Activated CD4-positive, alpha-beta memory T cell treated with anti-CD3 and anti-CD28 coated beads for 36 hours (primary cell): ENCODE results near the gene PAIP2B. TPM values are rescaled to one million over a fixed set of nuclear protein-coding genes. Genes with fewer than 3 reads are reported as not detected.
"Not testable (repeated sequence)": the region's sequence is repeated elsewhere in the genome, so short reads cannot be mapped to it uniquely, and the experiment has no call there.

Experiments
- CTCF ChIA-PET: fragments of 350-600 bp; sonication (Branson Sonifier 250); formaldehyde crosslinking; loops from one replicate; lab custom pipeline; 2021; ENCODE audit warnings: antibody characterized with exemption, inconsistent platforms; lab: Charles Lee
- POLR2A ChIA-PET: fragments of 350-600 bp; sonication (Branson Sonifier 250); formaldehyde crosslinking; loops from one replicate; lab custom pipeline; 2021; ENCODE audit warnings: antibody characterized with exemption; lab: Charles Lee
- DNase-seq: peaks from one replicate; pipeline ENCODE4 v3.0.0-alpha.2; 2020
- H3K27ac Mint-ChIP-seq: one replicate; pipeline ENCODE4 v1.8.0; 2021; ENCODE audit warnings: mixed read lengths
- H3K27me3 Mint-ChIP-seq: one replicate; pipeline ENCODE4 v1.8.0; 2021; ENCODE audit warnings: mixed read lengths
- H3K36me3 Mint-ChIP-seq: one replicate; pipeline ENCODE4 v1.8.0; 2021; ENCODE audit warnings: mixed read lengths
- H3K4me1 Mint-ChIP-seq: one replicate; pipeline ENCODE4 v1.8.0; 2021; ENCODE audit warnings: low read depth, mixed read lengths
- H3K4me3 Mint-ChIP-seq: one replicate; pipeline ENCODE4 v1.8.0; 2021; ENCODE audit warnings: mild to moderate bottlenecking, mixed read lengths
- H3K9me3 Mint-ChIP-seq: one replicate; pipeline ENCODE4 v1.8.0; 2021; ENCODE audit warnings: mixed read lengths
- intact Hi-C: fragments of 100-400 bp; cut with micrococcal nuclease; formaldehyde crosslinking; loops from one replicate; pipeline ENCODE4 v1.15.1; 2023
- total RNA-seq, 2 experiments: library from RNA; stranded (reverse); gene quantifications; one replicate each; pipeline ENCODE4 v1.2.3, GENCODE V29; 2021

Gene PAIP2B
- total RNA-seq, 2 experiments from 2014 or later, result 2.2 TPM

DNA sequence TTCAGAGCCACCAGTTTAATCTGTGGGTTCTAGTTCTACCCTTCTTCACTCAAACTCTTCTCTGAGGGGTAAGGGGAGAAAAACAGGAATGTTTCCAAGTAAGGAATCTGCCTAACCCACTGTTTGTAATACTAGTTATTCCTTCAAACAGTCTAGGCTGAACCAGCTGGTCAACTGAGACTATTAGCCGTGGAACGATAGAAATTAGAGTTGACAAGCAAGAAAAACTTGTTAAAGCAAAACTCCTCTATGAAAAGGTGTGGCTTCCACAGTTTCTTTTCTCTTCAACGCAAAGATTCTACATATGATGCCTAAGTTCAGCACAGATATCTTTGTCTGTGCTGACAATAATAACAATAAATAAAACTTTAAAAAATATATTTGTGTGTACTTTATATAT, 11.5 kb downstream of the PAIP2B start:
- POLR2A ChIA-PET, result no interaction called here
- Mint-ChIP-seq H3K4me1 (no peaks in the 10 kb centered on the region), H3K27me3 (no peaks in the 10 kb centered on the region), H3K36me3 (no peaks in the 10 kb centered on the region), H3K9me3 (no peaks in the 10 kb centered on the region), H3K4me3 (no peak overlapping the region), H3K27ac (no peak overlapping the region)
- CTCF ChIA-PET, result no interaction called here
- no peak for DNase-seq
- intact Hi-C loops, result no loop called here

DNA sequence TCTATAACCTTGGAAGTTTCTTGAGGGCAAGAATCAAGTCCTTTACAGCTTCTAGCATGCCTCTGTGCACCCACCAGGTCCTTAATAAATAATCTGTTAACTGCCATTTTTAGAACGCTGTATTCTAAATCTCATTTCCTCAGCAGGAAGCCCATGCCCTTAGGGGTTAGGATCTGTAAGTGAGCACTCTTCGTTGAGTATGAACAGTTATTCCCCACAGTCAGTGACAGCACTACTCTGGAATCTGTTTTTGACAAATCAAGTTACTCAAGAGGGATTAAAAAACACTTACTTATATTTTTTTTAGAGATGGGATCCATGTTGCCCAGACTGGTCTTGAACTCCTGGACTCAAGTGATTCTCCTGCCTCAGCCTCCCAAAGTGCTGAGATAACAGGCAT, 14.6 kb downstream of the PAIP2B start:
- DNase-seq, result no peak
- Mint-ChIP-seq H3K27me3 (no peaks in the 10 kb centered on the region), H3K27ac (no peak overlapping the region), H3K9me3 (no peaks in the 10 kb centered on the region), H3K4me1 (no peaks in the 10 kb centered on the region), H3K4me3 (no peak overlapping the region), H3K36me3 (peaks cover 2% of the 10 kb centered on the region)
- CTCF ChIA-PET, result interaction anchor here (0.6 kb wide), 1 partner anchor 26 kb away, joined by 3 read pairs; no protein-coding TSS in a partner anchor
- intact Hi-C loops, result no loop called here
- POLR2A ChIA-PET, result no interaction called here

DNA sequence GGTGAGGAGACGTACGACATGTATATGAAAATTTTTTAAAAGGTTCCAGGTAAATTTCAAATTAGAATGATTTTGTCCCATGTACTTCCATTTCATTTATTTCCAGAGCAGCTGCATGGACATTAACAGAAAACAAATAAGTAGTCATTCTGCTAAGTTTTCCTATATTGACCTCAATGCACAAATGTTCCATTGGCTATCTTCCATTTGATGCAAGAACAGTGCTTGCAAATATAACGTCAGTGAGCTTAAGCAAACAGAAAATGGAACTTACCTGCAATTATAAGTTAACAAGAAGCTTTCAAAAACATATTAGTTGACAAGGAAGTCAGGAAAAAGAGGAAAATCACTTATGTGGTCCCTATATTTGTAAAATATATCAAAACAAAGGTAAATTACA, 16.6 kb downstream of the PAIP2B start:
- Mint-ChIP-seq H3K27me3 (no peaks in the 10 kb centered on the region), H3K9me3 (no peaks in the 10 kb centered on the region), H3K27ac (no peak overlapping the region), H3K36me3 (peaks cover 2% of the 10 kb centered on the region), H3K4me1 (no peaks in the 10 kb centered on the region), H3K4me3 (no peak overlapping the region)
- POLR2A ChIA-PET, result no interaction called here
- intact Hi-C loops, result no loop called here
- no peak for DNase-seq
- CTCF ChIA-PET, result interaction anchor here (0.7 kb wide), 1 partner anchor 89 kb away, joined by 3 read pairs; no protein-coding TSS in a partner anchor

DNA sequence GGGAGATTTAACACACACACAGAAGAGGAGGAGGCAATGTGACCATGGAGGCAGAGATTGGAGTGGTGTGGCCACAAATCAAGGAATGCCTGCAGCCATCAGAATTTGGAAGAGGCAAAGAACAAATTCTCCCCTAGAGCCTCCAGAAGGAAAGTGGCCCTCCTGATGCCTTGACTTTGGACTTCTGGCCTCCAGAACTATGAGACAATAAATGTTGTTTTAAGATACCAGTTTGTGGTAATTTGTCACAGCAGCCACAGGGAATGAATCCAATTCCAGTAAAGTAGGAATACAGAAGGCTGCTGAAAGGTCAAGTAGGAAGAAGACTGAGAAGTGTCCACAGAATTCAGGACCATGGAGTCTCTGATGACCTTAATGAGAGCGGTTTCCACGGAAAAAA, 18.1 kb downstream of the PAIP2B start:
- no peaks in the 10 kb centered on the region for H3K9me3 Mint-ChIP-seq
- no peaks in the 10 kb centered on the region for H3K4me1 Mint-ChIP-seq
- H3K27ac Mint-ChIP-seq, result no peak overlapping the region
- CTCF ChIA-PET, result no interaction called here
- H3K4me3 Mint-ChIP-seq, result no peak overlapping the region
- peaks cover 2% of the 10 kb centered on the region for H3K36me3 Mint-ChIP-seq
- intact Hi-C loops, result no loop called here
- POLR2A ChIA-PET, result no interaction called here
- DNase-seq, result no peak
- no peaks in the 10 kb centered on the region for H3K27me3 Mint-ChIP-seq

DNA sequence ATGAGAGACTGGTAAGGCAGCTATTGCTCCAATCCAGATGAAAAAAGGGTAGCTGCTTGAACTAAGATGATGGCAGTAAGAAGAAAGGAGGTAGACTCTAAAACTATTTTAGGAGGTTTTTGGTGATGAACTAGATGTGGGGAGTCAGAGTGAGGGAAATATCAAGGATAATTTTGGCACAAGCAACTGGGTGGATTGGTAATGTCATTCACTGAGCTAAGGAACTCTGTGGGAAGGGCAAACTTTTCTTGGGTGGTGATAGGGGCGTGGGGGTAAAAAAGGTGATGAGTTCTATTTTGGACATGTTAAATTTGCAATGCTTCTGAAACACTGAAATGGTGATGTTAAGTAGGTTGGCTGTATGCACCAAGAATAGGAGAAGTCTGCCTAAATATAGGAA, 19.3 kb downstream of the PAIP2B start:
- Mint-ChIP-seq H3K9me3 (no peaks in the 10 kb centered on the region), H3K27ac (no peak overlapping the region), H3K36me3 (peaks cover 2% of the 10 kb centered on the region), H3K4me1 (no peaks in the 10 kb centered on the region), H3K27me3 (no peaks in the 10 kb centered on the region), H3K4me3 (no peak overlapping the region)
- ChIA-PET POLR2A (interaction anchor here (0.5 kb wide), 1 partner anchor 1799 kb away, joined by 3 read pairs; no protein-coding TSS in a partner anchor), CTCF (no interaction called here)
- intact Hi-C loops, result no loop called here
- DNase-seq, result no peak

DNA sequence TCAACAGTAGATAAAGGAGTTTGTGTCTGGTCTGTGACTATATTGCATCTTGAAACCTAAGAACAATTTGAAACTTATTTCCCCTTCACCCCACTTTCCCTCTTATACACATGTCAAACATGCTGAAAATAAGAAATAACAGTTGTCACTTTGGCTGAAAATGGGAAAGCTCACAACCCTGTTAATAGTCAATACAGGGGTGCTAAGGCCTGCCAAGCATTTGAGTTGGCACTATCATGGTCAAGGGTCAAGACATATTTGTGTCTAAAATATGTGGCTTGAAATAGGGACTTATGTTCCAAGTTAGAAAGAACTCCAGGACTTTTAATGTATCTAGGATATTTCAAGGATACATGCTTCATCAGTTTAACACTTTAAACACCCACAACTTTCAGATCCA, 20.6 kb downstream of the PAIP2B start:
- DNase-seq, result no peak
- intact Hi-C loops, result no loop called here
- H3K4me1 Mint-ChIP-seq, result no peaks in the 10 kb centered on the region
- ChIA-PET POLR2A (no interaction called here), CTCF (interaction anchor here (1.2 to 1.4 kb wide), 2 partner anchors 49 to 125 kb away, joined by 4 to 5 read pairs; partner anchors contain the start of gene ZNF638)
- H3K9me3 Mint-ChIP-seq, result no peaks in the 10 kb centered on the region
- H3K27ac Mint-ChIP-seq, result no peak overlapping the region
- no peak overlapping the region for H3K4me3 Mint-ChIP-seq
- peaks cover 2% of the 10 kb centered on the region for H3K36me3 Mint-ChIP-seq
- no peaks in the 10 kb centered on the region for H3K27me3 Mint-ChIP-seq

DNA sequence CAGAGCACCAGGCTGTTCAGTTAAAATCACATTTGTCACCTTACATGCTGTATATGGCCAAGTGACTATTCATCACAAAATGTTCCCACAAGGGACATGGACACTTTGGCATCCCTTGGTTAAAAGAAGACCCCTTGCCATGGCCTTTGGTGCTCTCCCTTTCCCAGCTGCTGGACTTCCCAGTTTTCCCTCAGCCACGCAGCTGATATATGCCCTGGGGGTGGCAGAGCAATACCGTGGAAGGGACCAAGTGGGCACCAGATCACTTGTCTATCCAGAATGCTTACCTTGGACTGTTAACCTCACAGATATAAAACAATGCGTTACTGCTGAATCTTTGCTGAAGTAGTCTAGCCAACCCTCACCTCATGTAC, 35.3 kb downstream of the PAIP2B start:
- H3K4me3 Mint-ChIP-seq, result no peak overlapping the region
- H3K27ac Mint-ChIP-seq, result no peak overlapping the region
- H3K36me3 Mint-ChIP-seq, result peaks cover 2% of the 10 kb centered on the region
- no peaks in the 10 kb centered on the region for H3K4me1 Mint-ChIP-seq
- intact Hi-C loops, result no loop called here
- H3K27me3 Mint-ChIP-seq, result no peaks in the 10 kb centered on the region
- CTCF ChIA-PET, result interaction anchor here (0.6 kb wide), 1 partner anchor 870 kb away, joined by 3 read pairs; no protein-coding TSS in a partner anchor
- H3K9me3 Mint-ChIP-seq, result peaks cover 5% of the 10 kb centered on the region
- POLR2A ChIA-PET, result no interaction called here
- no peak for DNase-seq

DNA sequence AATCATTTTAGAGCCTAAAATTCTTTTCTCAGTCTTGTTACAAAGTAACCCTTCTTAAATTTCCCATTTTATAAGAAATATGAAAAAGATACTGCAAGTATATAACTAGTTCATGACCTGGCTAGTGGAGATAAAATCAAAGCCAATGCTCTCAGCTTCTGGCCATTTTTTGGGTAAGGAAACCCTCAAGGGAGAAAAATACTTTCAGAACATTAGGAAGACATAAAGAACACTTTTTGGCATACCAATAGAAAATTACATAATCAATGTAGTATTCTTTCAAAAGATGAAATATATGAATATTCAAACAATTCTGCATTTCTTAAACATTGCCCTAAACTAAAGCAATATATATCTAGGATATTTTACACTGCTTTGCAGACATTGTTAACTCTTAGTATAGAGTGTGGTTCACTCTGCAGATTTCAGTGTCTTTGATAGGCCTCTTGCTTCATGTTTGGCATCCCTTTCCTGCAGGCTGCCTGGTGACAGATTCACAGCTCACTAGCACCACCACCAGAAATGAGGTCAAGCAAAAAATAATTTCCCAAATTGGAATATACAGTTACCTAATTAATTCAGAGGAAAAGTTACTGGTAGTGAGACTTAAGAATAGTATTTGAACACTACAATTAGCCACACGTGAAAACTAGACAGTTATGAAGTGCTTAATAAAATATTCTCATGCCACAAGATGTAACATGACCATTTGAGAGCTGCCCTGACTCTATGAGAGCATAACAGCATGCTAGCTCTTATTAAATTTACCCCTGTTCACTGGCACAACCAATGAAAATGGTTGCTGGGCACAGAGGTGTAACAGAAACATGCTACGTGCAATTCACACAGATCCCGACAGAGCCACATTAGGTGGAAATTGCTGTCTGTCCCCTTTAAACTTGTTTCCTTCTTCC, 36.0 kb downstream of the PAIP2B start:
- POLR2A ChIA-PET, result no interaction called here
- Mint-ChIP-seq H3K27me3 (no peaks in the 10 kb centered on the region), H3K36me3 (no peaks in the 10 kb centered on the region), H3K27ac (no peak overlapping the region), H3K4me3 (no peak overlapping the region), H3K4me1 (no peaks in the 10 kb centered on the region), H3K9me3 (peaks cover under 1% of the 10 kb centered on the region)
- no peak for DNase-seq
- CTCF ChIA-PET, result interaction anchor here (0.6 kb wide), 1 partner anchor 869 kb away, joined by 3 read pairs; no protein-coding TSS in a partner anchor
- intact Hi-C loops, result no loop called here

DNA sequence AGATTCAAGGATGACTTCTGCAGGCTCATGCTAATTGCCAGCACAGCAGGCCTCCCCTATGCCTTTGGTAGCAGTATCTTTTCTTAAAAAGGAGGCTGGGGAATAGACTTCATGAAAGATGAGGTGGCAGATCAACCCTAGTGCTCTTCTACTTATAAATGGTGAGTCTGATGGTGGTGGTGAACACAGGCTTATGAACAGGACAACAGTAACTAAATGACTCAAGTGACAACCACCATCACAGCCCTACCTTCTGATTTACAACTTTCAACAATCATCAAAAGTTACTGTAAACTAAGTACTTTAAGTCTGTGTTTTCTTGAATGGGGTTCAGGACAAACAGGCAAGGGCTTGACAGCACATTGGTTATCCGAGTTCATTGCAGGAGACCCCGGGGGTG, 39.3 kb downstream of the PAIP2B start:
- Mint-ChIP-seq H3K27ac (no peak overlapping the region), H3K27me3 (no peaks in the 10 kb centered on the region), H3K4me3 (no peak overlapping the region), H3K36me3 (no peaks in the 10 kb centered on the region), H3K9me3 (no peaks in the 10 kb centered on the region), H3K4me1 (no peaks in the 10 kb centered on the region)
- intact Hi-C loops, result no loop called here
- no peak for DNase-seq
- ChIA-PET POLR2A (no interaction called here), CTCF (no interaction called here)

DNA sequence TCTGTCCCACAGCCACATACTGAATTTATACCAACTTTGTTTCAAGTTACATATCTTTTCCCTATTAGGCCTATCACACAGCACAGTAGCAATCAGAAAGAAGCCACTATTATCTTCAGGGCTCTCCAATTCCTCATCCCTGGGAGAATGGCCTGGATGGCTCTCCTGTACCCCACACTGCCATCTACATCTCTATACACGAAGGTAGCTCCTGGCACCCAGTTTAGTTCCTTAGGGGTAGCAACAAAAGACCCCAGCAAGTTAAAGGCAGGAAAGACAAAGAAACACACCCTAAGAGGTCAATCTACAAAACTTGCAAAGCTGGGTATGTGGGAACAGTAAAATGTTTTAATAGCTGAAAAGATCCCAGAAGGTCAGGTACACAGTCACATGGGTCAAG, 39.9 kb downstream of the PAIP2B start:
- H3K4me3 Mint-ChIP-seq, result no peak overlapping the region
- ChIA-PET CTCF (interaction anchor here (0.7 to 0.8 kb wide), 2 partner anchors 8 to 86 kb away, joined by 3 to 5 read pairs; no protein-coding TSS in a partner anchor), POLR2A (no interaction called here)
- no peaks in the 10 kb centered on the region for H3K36me3 Mint-ChIP-seq
- H3K4me1 Mint-ChIP-seq, result no peaks in the 10 kb centered on the region
- intact Hi-C loops, result no loop called here
- H3K27ac Mint-ChIP-seq, result no peak overlapping the region
- H3K27me3 Mint-ChIP-seq, result no peaks in the 10 kb centered on the region
- no peaks in the 10 kb centered on the region for H3K9me3 Mint-ChIP-seq
- DNase-seq, result no peak

DNA sequence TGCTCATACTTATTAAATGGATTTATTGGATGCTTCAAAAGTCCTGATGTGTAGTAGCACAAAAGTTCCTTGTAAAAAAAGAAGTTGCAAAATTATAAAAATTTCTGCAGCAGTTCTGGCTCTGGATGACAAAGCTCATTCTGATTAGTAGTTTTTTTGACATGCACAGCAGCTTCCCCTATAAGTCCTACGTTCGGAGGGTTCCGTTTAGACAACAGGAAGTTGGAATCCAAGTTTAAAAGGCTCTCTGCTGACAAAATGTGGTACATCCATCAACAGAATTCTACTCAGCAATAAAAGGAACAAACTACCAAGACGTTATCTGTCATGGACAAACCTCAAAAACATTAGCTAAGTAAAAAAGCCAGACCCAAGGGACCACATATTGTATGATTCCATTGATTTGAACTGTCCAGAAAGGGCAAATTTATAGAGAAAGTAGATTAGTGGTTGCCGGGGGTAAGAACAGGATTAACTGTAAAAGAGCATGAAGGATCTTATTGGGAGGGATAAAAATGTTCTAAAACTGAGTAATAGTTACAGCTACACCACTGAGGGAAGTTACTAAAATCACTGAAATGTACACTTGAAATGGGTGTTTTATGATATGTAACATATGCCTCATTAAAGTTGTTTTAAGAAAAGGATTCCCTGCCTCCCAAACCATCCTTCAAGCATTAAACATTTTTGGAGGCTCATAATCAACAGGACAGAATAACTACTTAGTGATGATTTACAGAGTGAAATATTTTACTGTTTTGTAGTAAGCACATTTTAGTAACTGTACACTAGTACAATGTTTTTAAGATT, 43.4 kb downstream of the PAIP2B start:
- H3K9me3 Mint-ChIP-seq, H3K36me3 Mint-ChIP-seq, H3K4me1 Mint-ChIP-seq, H3K27ac Mint-ChIP-seq, intact Hi-C loops, CTCF ChIA-PET, H3K27me3 Mint-ChIP-seq, H3K4me3 Mint-ChIP-seq, POLR2A ChIA-PET, DNase-seq: not testable (repeated sequence)

DNA sequence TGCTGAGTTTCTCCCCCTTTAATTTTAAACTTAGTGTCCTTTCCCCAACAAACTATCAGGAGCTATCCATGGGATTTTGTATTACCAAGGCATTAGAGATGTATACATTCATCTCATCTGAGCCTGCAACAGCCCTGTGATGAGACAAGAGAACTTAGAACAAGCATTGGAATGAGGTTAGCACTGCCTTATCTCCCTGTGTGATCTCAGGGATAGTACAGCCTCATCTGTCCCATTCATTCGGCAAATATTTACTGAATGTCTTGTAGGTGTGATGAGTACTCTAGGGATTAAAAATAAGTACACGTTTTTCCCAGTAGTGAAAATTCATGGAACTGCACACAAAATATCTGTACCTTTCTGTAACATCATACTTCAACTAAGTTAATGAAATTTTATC, 45.6 kb downstream of the PAIP2B start:
- H3K27ac Mint-ChIP-seq, result no peak overlapping the region
- DNase-seq, result no peak
- CTCF ChIA-PET, result no interaction called here
- no peak overlapping the region for H3K4me3 Mint-ChIP-seq
- H3K4me1 Mint-ChIP-seq, result no peaks in the 10 kb centered on the region
- H3K36me3 Mint-ChIP-seq, result no peaks in the 10 kb centered on the region
- POLR2A ChIA-PET, result no interaction called here
- H3K27me3 Mint-ChIP-seq, result peaks cover 2% of the 10 kb centered on the region
- intact Hi-C loops, result no loop called here
- no peaks in the 10 kb centered on the region for H3K9me3 Mint-ChIP-seq
